Measurements from ENCODE around the gene CNKSR2.

Gene CNKSR2

DNA sequence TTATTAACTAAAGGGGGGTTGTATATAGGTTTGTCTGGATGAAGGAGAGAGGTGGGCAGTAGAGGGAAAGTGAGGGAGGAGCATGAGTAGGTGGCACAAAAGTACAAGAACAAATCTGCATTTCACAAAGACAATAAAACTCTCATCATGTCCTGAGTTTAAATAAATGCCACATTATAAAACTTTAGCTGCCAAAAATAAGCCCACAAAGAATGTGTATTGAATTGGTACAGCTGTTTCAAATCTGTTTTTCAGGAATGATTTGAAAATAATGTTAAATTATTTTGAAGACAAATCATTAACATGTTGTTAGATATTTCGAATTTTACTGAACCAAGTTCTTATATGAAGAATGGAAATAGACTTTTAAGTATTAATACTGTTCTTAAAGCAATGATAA is 5.8 kb downstream of the CNKSR2 start:
- H3K27me3 ChIP-seq (ENCODE audit: insufficient read depth, low read length) = no peaks in the 10 kb centered on the region
- TF ChIP-seq EZH2 (IDR thresholded peaks at IDR 0.05; ENCODE audit: borderline replicate concordance, low read length) (no peak), CTCF (IDR thresholded peaks at IDR 0.05; ENCODE audit: low read length) (no peak)
- no peak overlapping the region for H2AFZ ChIP-seq (ENCODE audit: low read length)
- 0 out of 2 replicates have a peak, but pooled peaks cover 4% of the 10 kb centered on the region for H3K79me2 ChIP-seq (ENCODE audit: insufficient read depth, low read length)
- no peaks in the 10 kb centered on the region for H3K9me2 ChIP-seq (ENCODE audit: low read depth, low read length)
- no peaks in the 10 kb centered on the region for H4K20me1 ChIP-seq (ENCODE audit: insufficient read depth, low read length)
- H3K27ac ChIP-seq (ENCODE audit: low read depth, low read length, poor library complexity, severe bottlenecking) = no peak overlapping the region
- no peak overlapping the region for H3K4me2 ChIP-seq (ENCODE audit: low read length)
- H3F3A ChIP-seq (ENCODE audit: insufficient read depth, low read length) = no peaks in the 10 kb centered on the region
- no peak overlapping the region for H3K4me3 ChIP-seq (ENCODE audit: low read depth, low read length, poor library complexity, severe bottlenecking)
- H3K9me3 ChIP-seq (ENCODE audit: low read length) = no peaks in the 10 kb centered on the region
- H3K4me1 ChIP-seq (ENCODE audit: insufficient read depth, low read length, severe bottlenecking) = peaks cover 16% of the 10 kb centered on the region
- H3K36me3 ChIP-seq (ENCODE audit: insufficient read depth, low read length) = no peaks in the 10 kb centered on the region
- H3K9ac ChIP-seq (ENCODE audit: low read length) = no peak overlapping the region

GRCh38 chrX:21382715-21383114 is 8.5 kb downstream of the CNKSR2 start:
- H2AFZ ChIP-seq (ENCODE audit: low read length) = no peak overlapping the region
- TF ChIP-seq EZH2 (IDR thresholded peaks at IDR 0.05; ENCODE audit: borderline replicate concordance, low read length) = no peak
- TF ChIP-seq CTCF (IDR thresholded peaks at IDR 0.05; ENCODE audit: low read length) = no peak
- no peak overlapping the region for H3K4me2 ChIP-seq (ENCODE audit: low read length)
- no peaks in the 10 kb centered on the region for H3K4me1 ChIP-seq (ENCODE audit: insufficient read depth, low read length, severe bottlenecking)
- H3K9me3 ChIP-seq (ENCODE audit: low read length) = no peaks in the 10 kb centered on the region
- no peak overlapping the region for H3K27ac ChIP-seq (ENCODE audit: low read depth, low read length, poor library complexity, severe bottlenecking)
- H3K79me2 ChIP-seq (ENCODE audit: insufficient read depth, low read length) = no peaks in the 10 kb centered on the region
- no peaks in the 10 kb centered on the region for H4K20me1 ChIP-seq (ENCODE audit: insufficient read depth, low read length)
- no peak overlapping the region for H3K9ac ChIP-seq (ENCODE audit: low read length)
- H3K4me3 ChIP-seq (ENCODE audit: low read depth, low read length, poor library complexity, severe bottlenecking) = no peak overlapping the region
- no peaks in the 10 kb centered on the region for H3K27me3 ChIP-seq (ENCODE audit: insufficient read depth, low read length)
- no peaks in the 10 kb centered on the region for H3F3A ChIP-seq (ENCODE audit: insufficient read depth, low read length)
- no peaks in the 10 kb centered on the region for H3K36me3 ChIP-seq (ENCODE audit: insufficient read depth, low read length)
- no peaks in the 10 kb centered on the region for H3K9me2 ChIP-seq (ENCODE audit: low read depth, low read length)

DNA sequence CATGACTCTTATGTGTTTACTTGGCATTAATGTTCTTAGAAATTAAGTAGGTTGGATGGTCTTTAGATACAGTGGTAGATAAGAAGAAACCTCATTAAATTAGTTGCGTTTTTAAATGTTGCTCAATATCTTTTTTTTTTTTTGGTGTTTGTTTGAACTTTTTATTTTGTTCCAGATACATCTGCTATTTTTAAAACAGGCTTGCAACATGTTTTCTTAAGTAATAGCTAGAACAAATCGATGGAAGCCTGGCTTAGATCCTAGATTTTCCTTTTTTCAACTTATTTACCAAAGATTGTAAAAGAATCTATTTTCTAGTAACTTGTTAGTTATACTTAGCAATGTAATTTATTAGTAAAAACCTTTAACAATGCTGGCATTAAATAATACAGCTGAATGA is 9.3 kb downstream of the CNKSR2 start:
- Histone ChIP-seq H3K79me2 (ENCODE audit: insufficient read depth, low read length) (no peaks in the 10 kb centered on the region), H3F3A (ENCODE audit: insufficient read depth, low read length) (no peaks in the 10 kb centered on the region), H3K27ac (ENCODE audit: low read depth, low read length, poor library complexity, severe bottlenecking) (no peak overlapping the region), H3K9me3 (ENCODE audit: low read length) (no peaks in the 10 kb centered on the region), H3K9ac (ENCODE audit: low read length) (no peak overlapping the region), H3K4me2 (ENCODE audit: low read length) (no peak overlapping the region), H3K27me3 (ENCODE audit: insufficient read depth, low read length) (no peaks in the 10 kb centered on the region), H3K36me3 (ENCODE audit: insufficient read depth, low read length) (no peaks in the 10 kb centered on the region), H4K20me1 (ENCODE audit: insufficient read depth, low read length) (no peaks in the 10 kb centered on the region), H2AFZ (ENCODE audit: low read length) (no peak overlapping the region), H3K4me1 (ENCODE audit: insufficient read depth, low read length, severe bottlenecking) (no peaks in the 10 kb centered on the region), H3K9me2 (ENCODE audit: low read depth, low read length) (no peaks in the 10 kb centered on the region), H3K4me3 (ENCODE audit: low read depth, low read length, poor library complexity, severe bottlenecking) (no peak overlapping the region)
- TF ChIP-seq CTCF (IDR thresholded peaks at IDR 0.05; ENCODE audit: low read length) (no peak), EZH2 (IDR thresholded peaks at IDR 0.05; ENCODE audit: borderline replicate concordance, low read length) (no peak)
